Subcutaneous adipose tissue (tissue), 4 donors: ENCODE measurements around the gene SNAPC1. TPM values are rescaled to one million over a fixed set of nuclear protein-coding genes. Genes with fewer than 3 reads are reported as not detected.

Experiments used
- CTCF ChIP-seq: fragments of 450-650 bp; IDR thresholded peaks from one replicate; pipeline ENCODE4 v1.5.1; 2016; ENCODE audit warnings: low read depth, mild to moderate bottlenecking, control low read depth, antibody characterized with exemption, moderate library complexity
- total RNA-seq, 4 donors: library from RNA; depleted of rRNA; stranded (reverse); fragments of >200 nt; gene quantifications; one replicate each; pipeline ENCODE4 v1.1.0, GENCODE V29; 2016

Gene SNAPC1
- total RNA-seq, 4 donors from 2014 or later: 5.9 to 9.9 (median 8.6) TPM

GRCh38 chr14:61750708-61751474, 11.3 kb upstream of the SNAPC1 start:
- TF ChIP-seq CTCF: no peak

GRCh38 chr14:61751475-61751989, 10.7 kb upstream of the SNAPC1 start:
- no peak for TF ChIP-seq CTCF

GRCh38 chr14:61752626-61753025, 9.6 kb upstream of the SNAPC1 start:
- TF ChIP-seq CTCF: no peak

- TF ChIP-seq CTCF: no peak
Observed at GRCh38 chr14:61753631-61754030, 8.6 kb upstream of the SNAPC1 start.

- TF ChIP-seq CTCF: no peak
Observed at GRCh38 chr14:61754627-61755381, 7.4 kb upstream of the SNAPC1 start.

GRCh38 chr14:61756135-61756534, 6.1 kb upstream of the SNAPC1 start:
- TF ChIP-seq CTCF: no peak

GRCh38 chr14:61759878-61760277, 2.3 kb upstream of the SNAPC1 start:
- TF ChIP-seq CTCF: no peak
